Testis (tissue), 2 donors: ENCODE results near the gene GBE1.

Experiments
- CTCF ChIP-seq, 3 experiments: fragments of 450-650 bp in 2 of 3; fragments of 200-600 bp in 1 of 3; sonication (generic) in 1 of 3; IDR thresholded peaks; one replicate each; pipeline ENCODE4 v1.5.1; 2016 to 2019; ENCODE audit warnings: antibody characterized with exemption in 3 of 3, mild to moderate bottlenecking in 2 of 3, moderate library complexity in 1 of 3
- POLR2A ChIP-seq: fragments of 450-650 bp; IDR thresholded peaks from one replicate; pipeline ENCODE4 v1.6.1; 2017; ENCODE audit warnings: antibody characterized with exemption, mild to moderate bottlenecking, moderate library complexity

GRCh38 chr3:81620849-81621248 is 140.6 kb downstream of the GBE1 start:
- TF ChIP-seq CTCF (IDR thresholded peaks at IDR 0.05): no peak
- TF ChIP-seq POLR2A: no peak
